Keratinocyte (primary cell): ENCODE results near the gene MTMR3. TPM values are rescaled to one million over a fixed set of nuclear protein-coding genes. Genes with fewer than 3 reads are reported as not detected.

Experiments used
- DNase-seq: peaks from one replicate; pipeline ENCODE4 v3.0.0-alpha.2; 2011; ENCODE audit warnings: low read depth, missing footprints, low spot score
- FAIRE-seq: peaks from 2 replicates; lab custom pipeline; 2011; peaks lifted over from hg19 to GRCh38; lab: Jason Lieb, UNC
- H2AFZ ChIP-seq: 2 replicates; pipeline ENCODE4 v1.6.0; 2012; ENCODE audit warnings: low read length, control low read depth, inconsistent platforms; ENCODE audit not compliant: control insufficient read depth
- H3K27ac ChIP-seq: 2 replicates; pipeline ENCODE4 v1.5.1; 2011; ENCODE audit warnings: low read length; ENCODE audit not compliant: control insufficient read depth, insufficient read depth
- H3K27me3 ChIP-seq: 3 replicates; pipeline ENCODE4 v1.6.0; 2011; ENCODE audit warnings: low read length; ENCODE audit not compliant: control insufficient read depth, insufficient read depth; ENCODE audit errors: extremely low read depth
- H3K36me3 ChIP-seq, 2 experiments: 2 replicates in 1 of 2; 3 replicates in 1 of 2; pipeline ENCODE4 v1.5.1; 2011; ENCODE audit warnings: low read length in 2 of 2, mild to moderate bottlenecking in 1 of 2; ENCODE audit not compliant: control insufficient read depth in 2 of 2, insufficient read depth in 2 of 2; ENCODE audit errors: extremely low read depth in 1 of 2
- H3K4me1 ChIP-seq: 3 replicates; pipeline ENCODE4 v1.5.1; 2011; ENCODE audit warnings: low read length; ENCODE audit not compliant: control insufficient read depth, insufficient read depth; ENCODE audit errors: extremely low read depth
- H3K4me2 ChIP-seq: 3 replicates; pipeline ENCODE4 v1.6.0; 2011; ENCODE audit warnings: low read depth, low read length; ENCODE audit not compliant: control insufficient read depth, insufficient read depth; ENCODE audit errors: extremely low read depth
- H3K4me3 ChIP-seq, 3 experiments: fragments of 200-600 bp in 1 of 3; sonication (generic) in 1 of 3; 2 replicates in 2 of 3; 3 replicates in 1 of 3; pipeline ENCODE4 v1.5.1; 2011 to 2016; ENCODE audit warnings: low read length in 3 of 3, mild to moderate bottlenecking in 3 of 3, control low read depth in 2 of 3, inconsistent platforms in 1 of 3, low read depth in 1 of 3, mixed read lengths in 1 of 3, mixed run types in 1 of 3, moderate library complexity in 1 of 3; ENCODE audit not compliant: control insufficient read depth in 2 of 3, insufficient read depth in 2 of 3; ENCODE audit errors: extremely low read depth in 1 of 3
- H3K79me2 ChIP-seq: 2 replicates; pipeline ENCODE4 v1.6.0; 2012; ENCODE audit warnings: low read length; ENCODE audit not compliant: control insufficient read depth, insufficient read depth
- H3K9ac ChIP-seq: 3 replicates; pipeline ENCODE4 v1.6.0; 2011; ENCODE audit warnings: low read length; ENCODE audit not compliant: control insufficient read depth, insufficient read depth; ENCODE audit errors: extremely low read depth
- H3K9me1 ChIP-seq: 3 replicates; pipeline ENCODE4 v1.6.0; 2011; ENCODE audit warnings: low read length; ENCODE audit not compliant: control insufficient read depth, insufficient read depth; ENCODE audit errors: extremely low read depth
- H3K9me3 ChIP-seq: 2 replicates; pipeline ENCODE4 v1.5.1; 2012; ENCODE audit warnings: low read depth, low read length; ENCODE audit not compliant: control insufficient read depth
- H4K20me1 ChIP-seq: 3 replicates; pipeline ENCODE4 v1.6.0; 2011; ENCODE audit warnings: low read length; ENCODE audit not compliant: control insufficient read depth, insufficient read depth; ENCODE audit errors: extremely low read depth
- CTCF ChIP-seq, 3 experiments: IDR thresholded peaks in 1 of 3; conservative IDR thresholded peaks in 1 of 3; optimal IDR thresholded peaks in 1 of 3; 2 replicates in 2 of 3; 3 replicates in 1 of 3; pipeline versions ENCODE3 to v1.5.1; 2011; ENCODE audit warnings: low read length in 3 of 3, mild to moderate bottlenecking in 3 of 3, moderate library complexity in 2 of 3, control low read depth in 1 of 3, inconsistent platforms in 1 of 3; ENCODE audit not compliant: insufficient read depth in 2 of 3; ENCODE audit errors: extremely low read depth in 1 of 3
- EZH2 ChIP-seq: IDR thresholded peaks from one replicate; pipeline ENCODE4 v1.6.1; 2012; ENCODE audit warnings: inconsistent platforms, mild to moderate bottlenecking, low read length, moderate library complexity
- dilution Hi-C: fragments of 300-500 bp; cut with MboI; formaldehyde crosslinking; loops from one replicate; pipeline ENCODE4 v1.7.0; 2020; ENCODE audit warnings: low sequenced_read_pairs; ENCODE audit not compliant: extremely low pct_ligation_motif_present
- polyA plus RNA-seq, 5 experiments: library from polyadenylated mRNA; depleted of rRNA in 3 of 5; stranded (reverse) in 3 of 5; stranded (forward) in 1 of 5; unstranded in 1 of 5; fragments of >200 nt; gene quantifications; 1 replicate in 1 of 5; 2 replicates in 3 of 5; 3 replicates in 1 of 5; pipeline versions ENCODE4 v1.2.1 to v1.2.3, GENCODE V29; 2011 to 2012; ENCODE audit warnings: missing spikeins in 2 of 5, low read depth in 1 of 5, low replicate concordance in 1 of 5

MTMR3 gene
- polyA plus RNA-seq, 1 donor (not counting 4 experiments of a cell fraction or from before 2014, with no cell fraction given), result 16.5 TPM

- no peak for DNase-seq
- Histone ChIP-seq H3K9ac (no peak overlapping the region), H3K4me3 (no peak overlapping the region), H2AFZ (no peak overlapping the region), H3K4me2 (no peak overlapping the region), H3K9me3 (no peaks in the 10 kb centered on the region), H3K4me1 (peaks cover 7% of the 10 kb centered on the region), H3K9me1 (peaks cover 4% of the 10 kb centered on the region), H3K36me3 (peaks cover 43 to 64% of the 10 kb centered on the region in 2 experiments), H3K27me3 (no peaks in the 10 kb centered on the region), H4K20me1 (no peaks in the 10 kb centered on the region), H3K79me2 (no peaks in the 10 kb centered on the region), H3K27ac (no peak overlapping the region)
- no peak for TF ChIP-seq CTCF (optimal IDR thresholded peaks at IDR 0.05 in 1 of 3, IDR thresholded peaks at IDR 0.05 in 1 of 3, conservative IDR thresholded peaks at IDR 0.05 in 1 of 3; ENCODE audit: extremely low read depth in 1 of 3, insufficient read depth in 2 of 3, low read length in 3 of 3)
- no peak for TF ChIP-seq EZH2
- FAIRE-seq, result no peak
- dilution Hi-C loops, result no loop called here
Observed at GRCh38 chr22:30023099-30023660, 140.2 kb downstream of the MTMR3 start.

- Histone ChIP-seq H2AFZ (no peak overlapping the region), H3K4me2 (no peak overlapping the region), H3K9me3 (no peaks in the 10 kb centered on the region), H3K27ac (no peak overlapping the region), H3K36me3 (peaks cover 49 to 67% of the 10 kb centered on the region in 2 experiments), H3K4me3 (no peak overlapping the region), H3K9ac (no peak overlapping the region), H3K9me1 (peaks cover 4% of the 10 kb centered on the region), H4K20me1 (no peaks in the 10 kb centered on the region), H3K4me1 (peaks cover 7% of the 10 kb centered on the region), H3K27me3 (no peaks in the 10 kb centered on the region), H3K79me2 (no peaks in the 10 kb centered on the region)
- FAIRE-seq (no peak), DNase-seq (no peak)
- TF ChIP-seq CTCF (optimal IDR thresholded peaks at IDR 0.05 in 1 of 3, IDR thresholded peaks at IDR 0.05 in 1 of 3, conservative IDR thresholded peaks at IDR 0.05 in 1 of 3; ENCODE audit: extremely low read depth in 1 of 3, insufficient read depth in 2 of 3, low read length in 3 of 3) (no peak), EZH2 (no peak)
- dilution Hi-C loops, result no loop called here
Observed at GRCh38 chr22:30024231-30024630, 141.3 kb downstream of the MTMR3 start.
